IMR-90 (cell line): ENCODE data around the gene GABRR3. TPM values are rescaled to one million over a fixed set of nuclear protein-coding genes. Genes with fewer than 3 reads are reported as not detected.

ENCODE experiments used
- ATAC-seq: fragments of 200-7000 bp; cut with Tn5 transposase; 2 replicates; pipeline ENCODE4 v1.9.1; 2020; ENCODE audit warnings: low read depth, mild to moderate bottlenecking, moderate library complexity
- BruUV-seq: library from RNA; stranded (reverse); fragments of 400-500 nt; replicated peaks from 2 replicates; lab custom pipeline; 2021; lab: Mats Ljungman, UMichigan
- CTCF ChIA-PET: fragments of 300-600 bp; formaldehyde crosslinking; extraction: SDS; loops from one replicate; lab custom pipeline; 2021; ENCODE audit warnings: antibody characterized with exemption; lab: Yijun Ruan, JAX
- POLR2A ChIA-PET: fragments of 300-600 bp; sonication (Branson Sonifier 250); formaldehyde crosslinking; loops from one replicate; lab custom pipeline; 2022; ENCODE audit warnings: antibody characterized with exemption; ENCODE audit not compliant: unreplicated experiment; lab: Charles Lee
- DNase-seq: peaks from one replicate; pipeline ENCODE4 v3.0.0; 2013
- H2AFZ ChIP-seq: replicated peaks from 2 replicates; pipeline ENCODE3; 2013; ENCODE audit warnings: low read length, mild to moderate bottlenecking; ENCODE audit not compliant: poor library complexity
- H2AK5ac ChIP-seq: 2 replicates; pipeline ENCODE4 v1.6.1; 2013; ENCODE audit warnings: low read depth, low read length, inconsistent platforms
- H2AK9ac ChIP-seq: replicated peaks from 2 replicates; pipeline ENCODE3; 2013; ENCODE audit warnings: mild to moderate bottlenecking, low read depth, low read length, moderate library complexity; ENCODE audit not compliant: poor library complexity
- H2BK120ac ChIP-seq: 2 replicates; pipeline ENCODE4 v1.6.1; 2013; ENCODE audit warnings: low read depth, low read length, inconsistent platforms
- H2BK15ac ChIP-seq: 3 replicates; pipeline ENCODE4 v1.6.1; 2013; ENCODE audit warnings: low read depth, low read length, inconsistent platforms
- H2BK20ac ChIP-seq: 2 replicates; pipeline ENCODE4 v1.6.1; 2013; ENCODE audit warnings: low read depth, mild to moderate bottlenecking, inconsistent platforms, low read length, moderate library complexity
- H2BK5ac ChIP-seq: 2 replicates; pipeline ENCODE4 v1.6.1; 2013; ENCODE audit warnings: mild to moderate bottlenecking, low read depth, low read length, inconsistent platforms; ENCODE audit not compliant: poor library complexity, severe bottlenecking
- H3K14ac ChIP-seq: replicated peaks from 2 replicates; pipeline ENCODE4 v1.6.1; 2013; ENCODE audit warnings: low read depth, low read length, inconsistent platforms
- H3K18ac ChIP-seq: 2 replicates; pipeline ENCODE4 v1.6.1; 2013; ENCODE audit warnings: low read depth, low read length, control low read depth
- H3K23ac ChIP-seq: 2 replicates; pipeline ENCODE4 v1.6.1; 2013; ENCODE audit warnings: low read depth, low read length, inconsistent platforms
- H3K27ac ChIP-seq: 2 replicates; pipeline ENCODE4 v1.5.1; 2013; ENCODE audit warnings: mild to moderate bottlenecking, control low read depth, low read length; ENCODE audit not compliant: insufficient read depth
- H3K27me3 ChIP-seq: 2 replicates; pipeline ENCODE4 v1.6.1; 2013; ENCODE audit warnings: low read length; ENCODE audit not compliant: control insufficient read depth, insufficient read depth
- H3K36me3 ChIP-seq: 2 replicates; pipeline ENCODE4 v1.6.1; 2013; ENCODE audit warnings: low read length, mixed read lengths; ENCODE audit not compliant: control insufficient read depth, insufficient read depth
- H3K4ac ChIP-seq: 2 replicates; pipeline ENCODE4 v1.6.1; 2013; ENCODE audit warnings: low read depth, low read length, inconsistent platforms
- H3K4me1 ChIP-seq: 2 replicates; pipeline ENCODE4 v1.6.1; 2013; ENCODE audit warnings: low read length, mixed read lengths; ENCODE audit not compliant: control insufficient read depth, insufficient read depth
- H3K4me2 ChIP-seq: 2 replicates; pipeline ENCODE4 v1.6.1; 2013; ENCODE audit warnings: low read depth, mild to moderate bottlenecking, control low read depth, low read length, moderate library complexity
- H3K4me3 ChIP-seq: 2 replicates; pipeline ENCODE4 v1.5.1; 2013; ENCODE audit warnings: low read depth, mild to moderate bottlenecking, control low read depth, low read length, moderate library complexity; ENCODE audit not compliant: insufficient read depth
- H3K56ac ChIP-seq: 2 replicates; pipeline ENCODE4 v1.6.1; 2013; ENCODE audit warnings: low read length, inconsistent platforms; ENCODE audit not compliant: insufficient read depth; ENCODE audit errors: extremely low read depth
- H3K79me1 ChIP-seq, 2 experiments: 2 replicates each; pipeline ENCODE4 v1.6.1; 2013; ENCODE audit warnings: low read length in 2 of 2, inconsistent platforms in 1 of 2, low read depth in 1 of 2
- H3K9ac ChIP-seq: 2 replicates; pipeline ENCODE4 v1.6.1; 2013; ENCODE audit warnings: low read depth, low read length, control low read depth
- H3K9me1 ChIP-seq: 2 replicates; pipeline ENCODE4 v1.6.1; 2013; ENCODE audit warnings: low read length, inconsistent platforms; ENCODE audit not compliant: insufficient read depth
- H3K9me3 ChIP-seq: 2 replicates; pipeline ENCODE4 v1.6.1; 2013; ENCODE audit warnings: low read length; ENCODE audit not compliant: control insufficient read depth, insufficient read depth
- H4K20me1 ChIP-seq: 2 replicates; pipeline ENCODE4 v1.6.1; 2013; ENCODE audit warnings: low read length, inconsistent platforms; ENCODE audit not compliant: insufficient read depth
- H4K5ac ChIP-seq: 2 replicates; pipeline ENCODE4 v1.6.1; 2013; ENCODE audit warnings: mild to moderate bottlenecking, low read depth, low read length, control low read depth
- H4K8ac ChIP-seq, 2 experiments: 2 replicates each; pipeline ENCODE4 v1.6.1; 2013; ENCODE audit warnings: low read depth in 2 of 2, low read length in 2 of 2, control low read depth in 1 of 2, inconsistent platforms in 1 of 2
- H4K91ac ChIP-seq: 2 replicates; pipeline ENCODE4 v1.6.1; 2013; ENCODE audit warnings: low read depth, low read length, inconsistent platforms; ENCODE audit not compliant: insufficient read depth
- BHLHE40 ChIP-seq: fragments of 150-350 bp; IDR thresholded peaks from 2 replicates; pipeline ENCODE4 v1.6.1; 2016; ENCODE audit warnings: mild to moderate bottlenecking, low read depth, low read length
- CEBPB ChIP-seq: IDR thresholded peaks from 2 replicates; pipeline ENCODE4 v1.6.1; 2012; ENCODE audit warnings: low read depth, low read length, improper control_type of control experiment
- CHD1 ChIP-seq: IDR thresholded peaks from 2 replicates; pipeline ENCODE4 v1.6.1; 2012; ENCODE audit warnings: low read depth, low read length, improper control_type of control experiment
- FOS ChIP-seq: fragments of 150-350 bp; IDR thresholded peaks from 2 replicates; pipeline ENCODE4 v1.6.1; 2016; ENCODE audit warnings: low read depth, low read length
- MAFK ChIP-seq: IDR thresholded peaks from 2 replicates; pipeline ENCODE4 v1.6.1; 2012; ENCODE audit warnings: low read depth, low read length, improper control_type of control experiment
- MAZ ChIP-seq: IDR thresholded peaks from 2 replicates; pipeline ENCODE4 v1.6.1; 2012; ENCODE audit warnings: low read depth, mild to moderate bottlenecking, low read length, improper control_type of control experiment, moderate library complexity, borderline replicate concordance
- MXI1 ChIP-seq: IDR thresholded peaks from 2 replicates; pipeline ENCODE4 v1.6.1; 2012; ENCODE audit warnings: low read depth, mild to moderate bottlenecking, low read length, moderate library complexity, borderline replicate concordance
- NFE2L2 ChIP-seq: fragments of 150-350 bp; IDR thresholded peaks from 2 replicates; pipeline ENCODE4 v1.6.1; 2016; ENCODE audit warnings: low read depth, mild to moderate bottlenecking, low read length
- POLR2A ChIP-seq: IDR thresholded peaks from 2 replicates; pipeline ENCODE4 v1.6.1; 2012; ENCODE audit warnings: mild to moderate bottlenecking, low read depth, low read length
- RAD21 ChIP-seq: IDR thresholded peaks from 2 replicates; pipeline ENCODE4 v1.6.1; 2012; ENCODE audit warnings: low read length, improper control_type of control experiment
- RCOR1 ChIP-seq: IDR thresholded peaks from 2 replicates; pipeline ENCODE4 v1.6.1; 2012; ENCODE audit warnings: mild to moderate bottlenecking, low read length, improper control_type of control experiment; ENCODE audit not compliant: insufficient replicate concordance
- RFX5 ChIP-seq: IDR thresholded peaks from 2 replicates; pipeline ENCODE4 v1.8.0; 2012; ENCODE audit warnings: low read depth, mild to moderate bottlenecking, low read length, moderate library complexity
- SMC3 ChIP-seq: fragments of 150-350 bp; IDR thresholded peaks from 2 replicates; pipeline ENCODE4 v1.6.1; 2016; ENCODE audit warnings: low read depth, mild to moderate bottlenecking, antibody characterized with exemption, low read length, moderate library complexity
- WGBS, 2 experiments: methylation state at CpG; one replicate each; pipeline versions ENCODE4 v1.1.5 to v1.1.7; 2013; ENCODE audit warnings: missing lambda C conversion rate in 2 of 2; ENCODE audit not compliant: insufficient read length in 1 of 2; ENCODE audit errors: extremely low coverage in 2 of 2; 5-methylcytosine and 5-hydroxymethylcytosine counted together
- dilution Hi-C: fragments of 300-500 bp; cut with HindIII; formaldehyde crosslinking; loops from one replicate; pipeline ENCODE4 v1.14.3; 2018; ENCODE audit warnings: low sequenced_read_pairs; ENCODE audit not compliant: unreplicated experiment
- in situ Hi-C: fragments of 300-500 bp; cut with MboI; formaldehyde crosslinking; loops from 3 replicates; pipeline ENCODE4 v1.14.3; 2019; ENCODE audit warnings: low sequenced_read_pairs, inconsistent platforms, mixed read lengths
- intact Hi-C: fragments of 100-400 bp; cut with micrococcal nuclease; formaldehyde crosslinking; loops from 2 replicates; pipeline ENCODE4 v1.10.0; 2022
- polyA plus RNA-seq, 3 experiments: library from polyadenylated mRNA; depleted of rRNA; stranded (reverse); fragments of >200 nt; gene quantifications; 2 replicates each; pipeline ENCODE4 v1.2.3, GENCODE V29; 2012; ENCODE audit warnings: low replicate concordance in 1 of 3
- total RNA-seq: library from RNA; depleted of rRNA; stranded (reverse); fragments of >200 nt; gene quantifications from 2 replicates; pipeline ENCODE4 v1.2.3, GENCODE V29; 2012
- TF ChIP-seq, protein P1 (sequence below): fragments of 150-350 bp; IDR thresholded peaks from 2 replicates; pipeline ENCODE4 v1.6.1; 2016; ENCODE audit warnings: low read depth, mild to moderate bottlenecking, low read length, moderate library complexity, borderline replicate concordance
- TF ChIP-seq, protein P2 (sequence below): conservative IDR thresholded peaks from 2 replicates; pipeline ENCODE4 v1.5.1; 2012; ENCODE audit warnings: mild to moderate bottlenecking, low read depth, low read length, improper control_type of control experiment
- TF ChIP-seq, protein P3 (sequence below): fragments of 150-350 bp; IDR thresholded peaks from 2 replicates; pipeline ENCODE4 v1.6.1; 2017; ENCODE audit warnings: mild to moderate bottlenecking, antibody characterized with exemption, low read length, low read depth

The GABRR3 gene
- total and polyA plus RNA-seq, 2 of the 4 experiments (the other 2 are of a cell fraction), result not detected

DNA sequence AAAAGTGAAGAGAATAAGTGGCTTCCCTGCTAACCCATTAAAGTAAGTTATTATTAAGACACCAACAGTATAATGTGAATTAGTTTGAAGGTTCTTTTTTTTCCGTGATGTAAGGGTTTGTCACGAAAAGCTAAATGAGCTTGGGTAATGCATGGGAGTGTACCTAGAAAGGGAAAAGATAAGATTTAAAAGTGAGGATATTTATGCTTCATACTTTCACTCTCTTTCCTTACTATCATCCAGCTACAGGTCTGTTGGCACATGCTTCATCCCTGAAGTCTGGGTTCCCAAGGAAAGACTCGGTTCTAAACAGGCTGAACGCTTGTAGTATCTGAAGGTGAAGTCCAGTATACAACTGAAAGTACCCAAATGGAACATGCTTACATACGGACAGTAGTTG lies 36.0 kb downstream of the GABRR3 start:
- no peak for ATAC-seq
- Histone ChIP-seq H3K4me2 (no peak overlapping the region), H4K20me1 (no peaks in the 10 kb centered on the region), H4K5ac (no peak overlapping the region), H3K23ac (no peak overlapping the region), H3K79me1 (no peaks in the 10 kb centered on the region), H3K27ac (no peak overlapping the region), H3K36me3 (no peaks in the 10 kb centered on the region), H3K18ac (no peak overlapping the region), H2AK9ac (no peak overlapping the region), H2AK5ac (no peak overlapping the region), H3K4me1 (no peaks in the 10 kb centered on the region), H3K9me1 (no peaks in the 10 kb centered on the region), H3K9ac (no peak overlapping the region), H2BK5ac (no peak overlapping the region), H3K14ac (no peak overlapping the region), H3K56ac (no peak overlapping the region), H4K8ac (no peak overlapping the region), H3K9me3 (no peaks in the 10 kb centered on the region), H3K4ac (no peak overlapping the region), H2BK120ac (no peak overlapping the region), H3K27me3 (peaks cover 3% of the 10 kb centered on the region; the same call in 1 of the 2 replicates), H3K4me3 (no peak overlapping the region), H2AFZ (no peak overlapping the region), H2BK15ac (no peak overlapping the region), H2BK20ac (no peak overlapping the region), H4K91ac (no peak overlapping the region)
- no TSS peak for BruUV-seq
- 80% methylated on average over 1 of the region's 5 CpGs; no CpG with 5 or more reads in 1 of the 2 experiments for WGBS, 2 experiments
- ChIA-PET POLR2A (no interaction called here), CTCF (interaction anchor here (1.2 kb wide), 1 partner anchor 15 kb away, joined by 3 read pairs; no protein-coding TSS in a partner anchor)
- no peak for TF ChIP-seq RFX5
- TF ChIP-seq MAFK, result no peak
- TF ChIP-seq RAD21, result no peak
- TF ChIP-seq MXI1, result no peak
- TF ChIP-seq, protein P1, sequence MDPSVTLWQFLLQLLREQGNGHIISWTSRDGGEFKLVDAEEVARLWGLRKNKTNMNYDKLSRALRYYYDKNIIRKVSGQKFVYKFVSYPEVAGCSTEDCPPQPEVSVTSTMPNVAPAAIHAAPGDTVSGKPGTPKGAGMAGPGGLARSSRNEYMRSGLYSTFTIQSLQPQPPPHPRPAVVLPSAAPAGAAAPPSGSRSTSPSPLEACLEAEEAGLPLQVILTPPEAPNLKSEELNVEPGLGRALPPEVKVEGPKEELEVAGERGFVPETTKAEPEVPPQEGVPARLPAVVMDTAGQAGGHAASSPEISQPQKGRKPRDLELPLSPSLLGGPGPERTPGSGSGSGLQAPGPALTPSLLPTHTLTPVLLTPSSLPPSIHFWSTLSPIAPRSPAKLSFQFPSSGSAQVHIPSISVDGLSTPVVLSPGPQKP, result no peak
- TF ChIP-seq SMC3, result no peak
- TF ChIP-seq, protein P2, sequence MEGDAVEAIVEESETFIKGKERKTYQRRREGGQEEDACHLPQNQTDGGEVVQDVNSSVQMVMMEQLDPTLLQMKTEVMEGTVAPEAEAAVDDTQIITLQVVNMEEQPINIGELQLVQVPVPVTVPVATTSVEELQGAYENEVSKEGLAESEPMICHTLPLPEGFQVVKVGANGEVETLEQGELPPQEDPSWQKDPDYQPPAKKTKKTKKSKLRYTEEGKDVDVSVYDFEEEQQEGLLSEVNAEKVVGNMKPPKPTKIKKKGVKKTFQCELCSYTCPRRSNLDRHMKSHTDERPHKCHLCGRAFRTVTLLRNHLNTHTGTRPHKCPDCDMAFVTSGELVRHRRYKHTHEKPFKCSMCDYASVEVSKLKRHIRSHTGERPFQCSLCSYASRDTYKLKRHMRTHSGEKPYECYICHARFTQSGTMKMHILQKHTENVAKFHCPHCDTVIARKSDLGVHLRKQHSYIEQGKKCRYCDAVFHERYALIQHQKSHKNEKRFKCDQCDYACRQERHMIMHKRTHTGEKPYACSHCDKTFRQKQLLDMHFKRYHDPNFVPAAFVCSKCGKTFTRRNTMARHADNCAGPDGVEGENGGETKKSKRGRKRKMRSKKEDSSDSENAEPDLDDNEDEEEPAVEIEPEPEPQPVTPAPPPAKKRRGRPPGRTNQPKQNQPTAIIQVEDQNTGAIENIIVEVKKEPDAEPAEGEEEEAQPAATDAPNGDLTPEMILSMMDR, result no peak
- no peak for TF ChIP-seq FOS
- no peak for TF ChIP-seq MAZ
- TF ChIP-seq CEBPB, result no peak
- TF ChIP-seq POLR2A, result no peak
- TF ChIP-seq CHD1, result no peak
- TF ChIP-seq, protein P3, sequence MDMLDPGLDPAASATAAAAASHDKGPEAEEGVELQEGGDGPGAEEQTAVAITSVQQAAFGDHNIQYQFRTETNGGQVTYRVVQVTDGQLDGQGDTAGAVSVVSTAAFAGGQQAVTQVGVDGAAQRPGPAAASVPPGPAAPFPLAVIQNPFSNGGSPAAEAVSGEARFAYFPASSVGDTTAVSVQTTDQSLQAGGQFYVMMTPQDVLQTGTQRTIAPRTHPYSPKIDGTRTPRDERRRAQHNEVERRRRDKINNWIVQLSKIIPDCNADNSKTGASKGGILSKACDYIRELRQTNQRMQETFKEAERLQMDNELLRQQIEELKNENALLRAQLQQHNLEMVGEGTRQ, result no peak
- TF ChIP-seq NFE2L2, result no peak
- no peak for TF ChIP-seq BHLHE40
- TF ChIP-seq RCOR1, result no peak
- intact Hi-C loops, result no loop called here
- in situ Hi-C loops, result no loop called here
- DNase-seq, result no peak
- dilution Hi-C loops, result no loop called here
